Smooth muscle cell (in vitro differentiated cells): ENCODE measurements around the gene RAB20. TPM values are rescaled to one million over a fixed set of nuclear protein-coding genes. Genes with fewer than 3 reads are reported as not detected.
"Not testable (repeated sequence)": the region's sequence is repeated elsewhere in the genome, so short reads cannot be mapped to it uniquely, and the experiment has no call there.

Experiments
- DNase-seq: peaks from one replicate; lab custom pipeline; 2025; ENCODE audit not compliant: unreplicated experiment; lab: John Stamatoyannopoulos, UW
- H2AFZ ChIP-seq: fragments of 200-600 bp; sonication (generic); 2 replicates; pipeline ENCODE4 v1.6.0; 2016; ENCODE audit warnings: antibody characterized with exemption, low read depth, mild to moderate bottlenecking
- H3F3A ChIP-seq: fragments of 200-600 bp; sonication (generic); 2 replicates; pipeline ENCODE4 v1.6.0; 2017; ENCODE audit warnings: antibody characterized with exemption, low read depth
- H3K27ac ChIP-seq: fragments of 200-600 bp; sonication (generic); 2 replicates; pipeline ENCODE4 v1.5.1; 2016; ENCODE audit warnings: low read depth, mild to moderate bottlenecking
- H3K27me3 ChIP-seq: fragments of 200-600 bp; sonication (generic); 2 replicates; pipeline ENCODE4 v1.6.1; 2016; ENCODE audit warnings: low read depth, mild to moderate bottlenecking
- H3K36me3 ChIP-seq: fragments of 200-600 bp; sonication (generic); 2 replicates; pipeline ENCODE4 v1.5.1; 2016; ENCODE audit warnings: low read depth
- H3K4me1 ChIP-seq: fragments of 200-600 bp; sonication (generic); 2 replicates; pipeline ENCODE4 v1.5.1; 2016; ENCODE audit warnings: low read depth
- H3K4me2 ChIP-seq: fragments of 200-600 bp; sonication (generic); 2 replicates; pipeline ENCODE4 v1.6.0; 2016; ENCODE audit warnings: mild to moderate bottlenecking
- H3K4me3 ChIP-seq: fragments of 200-600 bp; sonication (generic); 2 replicates; pipeline ENCODE4 v1.5.1; 2016; ENCODE audit warnings: mild to moderate bottlenecking
- H3K79me2 ChIP-seq: fragments of 200-600 bp; sonication (generic); 2 replicates; pipeline ENCODE4 v1.6.0; 2016; ENCODE audit warnings: low read depth, mild to moderate bottlenecking
- H3K9ac ChIP-seq: fragments of 200-600 bp; sonication (generic); 2 replicates; pipeline ENCODE4 v1.6.0; 2016; ENCODE audit warnings: low read depth
- H3K9me3 ChIP-seq: fragments of 200-600 bp; sonication (generic); replicated peaks from 2 replicates; pipeline ENCODE4 v1.5.1; 2016; ENCODE audit warnings: low read depth
- H4K20me1 ChIP-seq: fragments of 200-600 bp; sonication (generic); 2 replicates; pipeline ENCODE4 v1.6.0; 2016; ENCODE audit warnings: low read depth
- WGBS: methylation state at CpG from one replicate; pipeline ENCODE4 v1.1.7; 2016; ENCODE audit warnings: low lambda C conversion rate; 5-methylcytosine and 5-hydroxymethylcytosine counted together
- polyA plus RNA-seq: library from polyadenylated mRNA; unstranded; fragments of >200 nt; fragmentation: Nextera tagmentation; extraction: Ambion mirVana; gene quantifications from 2 replicates; pipeline ENCODE4 v1.2.1, GENCODE V29; 2016
- total RNA-seq: library from RNA; depleted of rRNA; stranded (reverse); fragments of >200 nt; gene quantifications from 2 replicates; pipeline ENCODE4 v1.2.3, GENCODE V29; 2014
- TF ChIP-seq, protein P1 (sequence below): fragments of 200-600 bp; sonication (generic); IDR thresholded peaks from 2 replicates; pipeline ENCODE4 v1.5.1; 2017; ENCODE audit warnings: borderline replicate concordance, mild to moderate bottlenecking, antibody characterized with exemption; ENCODE audit not compliant: insufficient read depth, poor library complexity, severe bottlenecking

Gene RAB20
- total and polyA plus RNA-seq, 2 experiments from 2014 or later: 12.9 to 18.0 TPM

DNA sequence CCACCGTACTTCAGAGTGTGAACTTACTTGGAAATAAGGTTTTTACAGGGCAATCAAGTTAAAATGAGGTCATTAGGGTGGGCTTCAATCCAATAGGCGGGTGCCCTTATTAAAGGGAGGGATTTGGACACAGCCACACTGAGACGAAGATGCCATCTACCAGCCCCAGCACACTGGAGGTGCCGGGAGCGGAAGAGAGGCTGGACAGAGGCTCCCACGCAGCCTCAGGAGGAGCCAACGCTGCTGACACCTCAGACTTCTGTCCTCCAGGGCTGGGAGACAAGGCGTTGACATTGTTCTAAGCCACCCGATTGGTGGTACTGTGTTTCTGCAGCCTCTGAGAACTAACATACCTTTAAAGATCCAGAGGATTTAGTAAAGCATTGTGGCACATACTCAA, 12.6 kb upstream of the RAB20 start:
- H3K4me1 ChIP-seq: no peaks in the 10 kb centered on the region
- H3K4me3 ChIP-seq: no peak overlapping the region
- TF ChIP-seq, protein P1, sequence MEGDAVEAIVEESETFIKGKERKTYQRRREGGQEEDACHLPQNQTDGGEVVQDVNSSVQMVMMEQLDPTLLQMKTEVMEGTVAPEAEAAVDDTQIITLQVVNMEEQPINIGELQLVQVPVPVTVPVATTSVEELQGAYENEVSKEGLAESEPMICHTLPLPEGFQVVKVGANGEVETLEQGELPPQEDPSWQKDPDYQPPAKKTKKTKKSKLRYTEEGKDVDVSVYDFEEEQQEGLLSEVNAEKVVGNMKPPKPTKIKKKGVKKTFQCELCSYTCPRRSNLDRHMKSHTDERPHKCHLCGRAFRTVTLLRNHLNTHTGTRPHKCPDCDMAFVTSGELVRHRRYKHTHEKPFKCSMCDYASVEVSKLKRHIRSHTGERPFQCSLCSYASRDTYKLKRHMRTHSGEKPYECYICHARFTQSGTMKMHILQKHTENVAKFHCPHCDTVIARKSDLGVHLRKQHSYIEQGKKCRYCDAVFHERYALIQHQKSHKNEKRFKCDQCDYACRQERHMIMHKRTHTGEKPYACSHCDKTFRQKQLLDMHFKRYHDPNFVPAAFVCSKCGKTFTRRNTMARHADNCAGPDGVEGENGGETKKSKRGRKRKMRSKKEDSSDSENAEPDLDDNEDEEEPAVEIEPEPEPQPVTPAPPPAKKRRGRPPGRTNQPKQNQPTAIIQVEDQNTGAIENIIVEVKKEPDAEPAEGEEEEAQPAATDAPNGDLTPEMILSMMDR: no peak
- H3K4me2 ChIP-seq: no peak overlapping the region
- H3K9ac ChIP-seq: no peak overlapping the region
- no peaks in the 10 kb centered on the region for H3K79me2 ChIP-seq
- H4K20me1 ChIP-seq: no peaks in the 10 kb centered on the region
- H2AFZ ChIP-seq: no peak overlapping the region
- H3F3A ChIP-seq: no peaks in the 10 kb centered on the region
- 83% methylated on average over 9 of the region's 9 CpGs for WGBS
- DNase-seq: no peak
- no peaks in the 10 kb centered on the region for H3K27me3 ChIP-seq
- no peaks in the 10 kb centered on the region for H3K36me3 ChIP-seq
- H3K9me3 ChIP-seq: no peaks in the 10 kb centered on the region
- no peak overlapping the region for H3K27ac ChIP-seq

DNA sequence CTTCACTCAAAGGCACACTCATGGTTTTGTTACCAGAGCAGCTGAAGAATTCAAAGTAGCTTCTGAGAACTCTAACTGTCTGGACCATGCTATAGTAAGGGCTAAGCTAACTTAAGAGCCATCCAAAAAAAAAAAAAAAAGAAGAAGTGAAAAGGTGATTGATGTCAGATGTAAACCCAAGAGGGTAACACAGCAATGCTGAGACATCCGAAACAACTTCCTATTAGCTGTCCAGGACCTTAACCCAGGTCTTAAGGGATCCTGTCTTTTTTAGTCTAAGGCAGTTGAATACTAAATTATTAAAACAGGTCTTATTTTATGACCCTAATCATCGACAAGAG, 11.2 kb upstream of the RAB20 start:
- no peaks in the 10 kb centered on the region for H3K27me3 ChIP-seq
- no peak for DNase-seq
- H3K27ac ChIP-seq: no peak overlapping the region
- H3K9me3 ChIP-seq: no peaks in the 10 kb centered on the region
- no peaks in the 10 kb centered on the region for H3K4me1 ChIP-seq
- H4K20me1 ChIP-seq: no peaks in the 10 kb centered on the region
- H3K9ac ChIP-seq: no peak overlapping the region
- TF ChIP-seq, protein P1: no peak
- WGBS: 98% methylated on average over 2 of the region's 2 CpGs
- H3F3A ChIP-seq: no peaks in the 10 kb centered on the region
- H3K79me2 ChIP-seq: no peaks in the 10 kb centered on the region
- H3K4me2 ChIP-seq: no peak overlapping the region
- no peak overlapping the region for H2AFZ ChIP-seq
- no peaks in the 10 kb centered on the region for H3K36me3 ChIP-seq
- no peak overlapping the region for H3K4me3 ChIP-seq

DNA sequence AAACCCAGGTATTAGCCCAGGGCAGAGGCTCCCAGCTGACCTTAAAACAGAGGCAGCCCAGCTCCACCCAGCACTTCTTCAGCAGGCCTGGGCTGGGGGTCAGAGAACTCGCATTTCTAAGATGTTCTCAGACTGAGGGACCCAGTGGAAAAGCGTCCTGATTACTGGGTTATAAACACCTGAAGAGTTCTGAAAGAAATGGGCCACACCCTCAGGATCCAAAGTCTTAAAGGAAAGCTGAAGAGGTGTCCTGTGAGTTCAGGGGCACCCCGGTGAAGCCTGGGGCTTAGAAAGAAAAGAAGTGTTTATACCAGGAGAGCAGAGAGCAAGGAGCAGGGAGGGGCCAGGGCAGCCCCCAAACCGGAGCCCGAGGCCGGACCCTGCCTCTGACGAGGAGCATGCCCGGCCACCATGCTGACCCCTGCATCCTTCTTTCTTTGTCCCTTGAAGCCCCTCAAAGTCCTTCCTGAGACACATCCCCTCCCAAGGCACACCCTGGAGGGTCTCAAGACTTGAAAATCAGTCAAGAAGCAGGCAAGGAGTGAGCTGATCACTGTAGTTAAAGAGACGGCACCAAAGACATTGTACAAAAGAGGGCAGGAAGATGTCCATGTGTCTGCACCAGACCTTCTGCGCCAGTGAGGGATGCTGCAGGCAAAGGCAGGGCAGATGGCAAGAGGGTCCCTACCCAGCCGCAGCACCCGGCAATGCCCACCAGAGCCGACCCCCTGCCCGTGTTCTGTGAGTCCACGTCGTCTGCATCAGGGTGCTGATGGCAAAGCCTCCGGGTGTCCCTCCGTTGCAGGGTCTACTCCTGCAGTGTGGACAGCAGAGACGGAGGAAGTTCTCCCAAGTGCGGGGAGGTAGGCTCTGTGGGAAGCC, 10.6 kb upstream of the RAB20 start:
- Histone ChIP-seq H3K9me3 (no peaks in the 10 kb centered on the region), H3K4me3 (no peak overlapping the region), H2AFZ (no peak overlapping the region), H3K27me3 (no peaks in the 10 kb centered on the region), H3K4me1 (no peaks in the 10 kb centered on the region), H3K36me3 (no peaks in the 10 kb centered on the region), H3K4me2 (no peak overlapping the region), H3F3A (no peaks in the 10 kb centered on the region), H3K9ac (no peak overlapping the region), H4K20me1 (no peaks in the 10 kb centered on the region), H3K27ac (no peak overlapping the region), H3K79me2 (no peaks in the 10 kb centered on the region)
- TF ChIP-seq, protein P1: no peak
- no peak for DNase-seq
- WGBS: 90% methylated on average over 20 of the region's 20 CpGs

DNA sequence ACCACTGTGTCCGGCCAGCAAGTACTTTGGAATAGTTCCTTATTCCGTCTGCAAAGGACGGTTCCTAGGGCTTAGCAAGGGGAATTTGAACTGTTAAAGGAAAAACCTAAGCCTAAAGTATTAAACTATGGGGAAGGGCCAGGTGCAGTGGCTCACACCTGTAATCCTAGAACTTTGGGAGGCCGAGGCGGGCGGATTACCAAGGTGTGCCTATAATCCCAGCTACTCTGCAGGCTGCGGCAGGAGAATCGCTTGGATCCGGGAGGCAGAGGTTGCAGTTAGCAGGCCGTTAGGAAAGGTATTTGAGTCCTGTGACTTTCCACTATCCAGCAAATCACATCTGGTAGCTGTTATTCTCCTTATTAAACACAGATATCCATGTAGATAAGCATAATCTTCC, 9.4 kb upstream of the RAB20 start:
- no peaks in the 10 kb centered on the region for H3K79me2 ChIP-seq
- no peak overlapping the region for H2AFZ ChIP-seq
- no peaks in the 10 kb centered on the region for H4K20me1 ChIP-seq
- H3K4me2 ChIP-seq: no peak overlapping the region
- H3F3A ChIP-seq: no peaks in the 10 kb centered on the region
- H3K36me3 ChIP-seq: no peaks in the 10 kb centered on the region
- no peak overlapping the region for H3K4me3 ChIP-seq
- H3K27me3 ChIP-seq: no peaks in the 10 kb centered on the region
- H3K9me3 ChIP-seq: no peaks in the 10 kb centered on the region
- TF ChIP-seq, protein P1: no peak
- no peak overlapping the region for H3K27ac ChIP-seq
- H3K4me1 ChIP-seq: no peaks in the 10 kb centered on the region
- WGBS: 90% methylated on average over 10 of the region's 10 CpGs
- DNase-seq: no peak
- H3K9ac ChIP-seq: no peak overlapping the region

DNA sequence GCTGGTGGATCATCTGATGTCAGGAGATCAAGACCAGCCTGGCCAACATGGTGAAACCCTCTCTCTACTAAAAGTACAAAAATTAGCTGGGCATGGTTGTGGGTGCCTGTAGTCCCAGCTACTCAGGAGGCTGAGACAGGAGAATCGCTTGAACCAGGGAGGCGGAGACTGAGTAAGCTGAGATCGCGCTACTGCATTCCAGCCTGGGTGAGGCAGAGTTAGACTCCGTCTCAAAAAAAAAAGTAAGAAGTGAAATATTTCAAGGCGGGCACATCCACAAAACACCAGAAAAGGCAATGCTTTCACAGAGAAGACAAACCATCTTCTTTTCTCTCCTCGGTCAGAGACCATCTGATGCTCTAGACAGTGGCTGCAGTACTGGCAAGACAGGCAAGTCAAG, 8.4 kb upstream of the RAB20 start:
- DNase-seq, H3F3A ChIP-seq, H3K27me3 ChIP-seq, H3K9me3 ChIP-seq, H3K36me3 ChIP-seq, H3K4me3 ChIP-seq, H3K27ac ChIP-seq, H4K20me1 ChIP-seq, H3K9ac ChIP-seq, H2AFZ ChIP-seq, H3K79me2 ChIP-seq, H3K4me2 ChIP-seq, H3K4me1 ChIP-seq: not testable (repeated sequence)
- 74% methylated on average over 7 of the region's 7 CpGs for WGBS
